Cardiac atrium fibroblast (primary cell): Measurements from ENCODE around the gene MTHFD2. TPM values are rescaled to one million over a fixed set of nuclear protein-coding genes. Genes with fewer than 3 reads are reported as not detected.

Source experiments
- total RNA-seq: library from RNA; depleted of rRNA; stranded (reverse); fragments of >200 nt; gene quantifications from 2 replicates; pipeline ENCODE4 v1.2.3, GENCODE V29; 2015

MTHFD2 gene
- 181 and 208 TPM in 2 replicates for total RNA-seq

GRCh38 chr2:74198461-74199274, at the start of gene MTHFD2:
Gene MTHFD2, plus strand, starts transcription at chr2:74198615. Its CDS starts 27 bp downstream, at chr2:74198642.

GRCh38 chr2:74178211-74179062, 20.0 kb upstream of the MTHFD2 start, which contains the start of gene MOB1A:
Gene MOB1A, minus strand, starts transcription at chr2:74178879. Its CDS starts 205 bp downstream, at chr2:74178674.

Other genes starting within 250 kb of the MTHFD2 start
- gene TET3, start 213.7 kb upstream of the MTHFD2 start, total RNA-seq, result 3.4 and 3.9 TPM in 2 replicates
- 26.2 and 39.9 TPM in 2 replicates for gene BOLA3, start 50.7 kb upstream of the MTHFD2 start, total RNA-seq
- 68.8 and 85.4 TPM in 2 replicates for gene MOB1A, start 19.7 kb upstream of the MTHFD2 start, total RNA-seq
- gene SLC4A5, start 144.8 kb downstream of the MTHFD2 start, total RNA-seq, result under 0.01 and 0.16 TPM in 2 replicates
- gene DCTN1, start 181.7 kb downstream of the MTHFD2 start, total RNA-seq, result 113 and 118 TPM in 2 replicates
- gene C2orf81, start 223.0 kb downstream of the MTHFD2 start, total RNA-seq, result under 0.01 and 0.49 TPM in 2 replicates
- 30.6 and 40.4 TPM in 2 replicates for gene WDR54, start 223.1 kb downstream of the MTHFD2 start, total RNA-seq
- gene RTKN, start 243.3 kb downstream of the MTHFD2 start, total RNA-seq, result 14.4 and 17.7 TPM in 2 replicates